ENCODE measurements around the gene CMPK2.

CMPK2 gene

GRCh38 chr2:6856548-6856920 is 9.2 kb downstream of the CMPK2 start:
- H3K4me3 ChIP-seq (ENCODE audit: low read depth, low read length, poor library complexity, severe bottlenecking), result no peak overlapping the region
- H4K20me1 ChIP-seq (ENCODE audit: insufficient read depth, low read length), result no peaks in the 10 kb centered on the region
- H3K9me2 ChIP-seq (ENCODE audit: low read depth, low read length), result no peaks in the 10 kb centered on the region
- H3K9me3 ChIP-seq (ENCODE audit: low read length), result no peaks in the 10 kb centered on the region
- no peak overlapping the region for H3K27ac ChIP-seq (ENCODE audit: low read depth, low read length, poor library complexity, severe bottlenecking)
- no peaks in the 10 kb centered on the region for H3F3A ChIP-seq (ENCODE audit: insufficient read depth, low read length)
- no peak for TF ChIP-seq EZH2 (IDR thresholded peaks at IDR 0.05; ENCODE audit: borderline replicate concordance, low read length)
- TF ChIP-seq CTCF (IDR thresholded peaks at IDR 0.05; ENCODE audit: low read length), result no peak
- no peak overlapping the region for H3K4me2 ChIP-seq (ENCODE audit: low read length)
- no peaks in the 10 kb centered on the region for H3K79me2 ChIP-seq (ENCODE audit: insufficient read depth, low read length)
- no peak overlapping the region for H3K9ac ChIP-seq (ENCODE audit: low read length)
- no peak overlapping the region for H2AFZ ChIP-seq (ENCODE audit: low read length)
- H3K4me1 ChIP-seq (ENCODE audit: insufficient read depth, low read length, severe bottlenecking), result no peaks in the 10 kb centered on the region
- no peaks in the 10 kb centered on the region for H3K36me3 ChIP-seq (ENCODE audit: insufficient read depth, low read length)
- H3K27me3 ChIP-seq (ENCODE audit: insufficient read depth, low read length), result no peaks in the 10 kb centered on the region

- no peaks in the 10 kb centered on the region for H3K4me1 ChIP-seq (ENCODE audit: insufficient read depth, low read length, severe bottlenecking)
Measured at GRCh38 chr2:6855860-6856547, 9.7 kb downstream of the CMPK2 start.

GRCh38 chr2:6854416-6854815 is 11.3 kb downstream of the CMPK2 start:
- TF ChIP-seq EZH2 (IDR thresholded peaks at IDR 0.05; ENCODE audit: borderline replicate concordance, low read length) (no peak), CTCF (IDR thresholded peaks at IDR 0.05; ENCODE audit: low read length) (no peak)
- no peaks in the 10 kb centered on the region for H3K79me2 ChIP-seq (ENCODE audit: insufficient read depth, low read length)
- no peaks in the 10 kb centered on the region for H3K9me3 ChIP-seq (ENCODE audit: low read length)
- H3K4me2 ChIP-seq (ENCODE audit: low read length), result no peak overlapping the region
- H3K27ac ChIP-seq (ENCODE audit: low read depth, low read length, poor library complexity, severe bottlenecking), result no peak overlapping the region
- H3K4me3 ChIP-seq (ENCODE audit: low read depth, low read length, poor library complexity, severe bottlenecking), result no peak overlapping the region
- H4K20me1 ChIP-seq (ENCODE audit: insufficient read depth, low read length), result no peaks in the 10 kb centered on the region
- H3K36me3 ChIP-seq (ENCODE audit: insufficient read depth, low read length), result no peaks in the 10 kb centered on the region
- no peaks in the 10 kb centered on the region for H3K27me3 ChIP-seq (ENCODE audit: insufficient read depth, low read length)
- H3K9me2 ChIP-seq (ENCODE audit: low read depth, low read length), result no peaks in the 10 kb centered on the region
- no peak overlapping the region for H3K9ac ChIP-seq (ENCODE audit: low read length)
- H3F3A ChIP-seq (ENCODE audit: insufficient read depth, low read length), result no peaks in the 10 kb centered on the region
- H2AFZ ChIP-seq (ENCODE audit: low read length), result no peak overlapping the region
- H3K4me1 ChIP-seq (ENCODE audit: insufficient read depth, low read length, severe bottlenecking), result no peaks in the 10 kb centered on the region

More at GRCh38 chr2:6855860-6856547, 9.7 kb downstream of the CMPK2 start:
- H3K36me3 ChIP-seq (ENCODE audit: insufficient read depth, low read length), result no peaks in the 10 kb centered on the region
- H3K4me3 ChIP-seq (ENCODE audit: low read depth, low read length, poor library complexity, severe bottlenecking), result no peak overlapping the region
- no peak overlapping the region for H3K9ac ChIP-seq (ENCODE audit: low read length)
- no peak overlapping the region for H3K4me2 ChIP-seq (ENCODE audit: low read length)
- TF ChIP-seq CTCF (IDR thresholded peaks at IDR 0.05; ENCODE audit: low read length), result no peak
- no peak for TF ChIP-seq EZH2 (IDR thresholded peaks at IDR 0.05; ENCODE audit: borderline replicate concordance, low read length)
- no peaks in the 10 kb centered on the region for H3K27me3 ChIP-seq (ENCODE audit: insufficient read depth, low read length)
- H3K27ac ChIP-seq (ENCODE audit: low read depth, low read length, poor library complexity, severe bottlenecking), result no peak overlapping the region
- no peaks in the 10 kb centered on the region for H3K79me2 ChIP-seq (ENCODE audit: insufficient read depth, low read length)
- H3F3A ChIP-seq (ENCODE audit: insufficient read depth, low read length), result no peaks in the 10 kb centered on the region
- no peaks in the 10 kb centered on the region for H3K9me3 ChIP-seq (ENCODE audit: low read length)
- no peak overlapping the region for H2AFZ ChIP-seq (ENCODE audit: low read length)
- H3K9me2 ChIP-seq (ENCODE audit: low read depth, low read length), result no peaks in the 10 kb centered on the region
- no peaks in the 10 kb centered on the region for H4K20me1 ChIP-seq (ENCODE audit: insufficient read depth, low read length)

Data from OCI-LY1 (cell line).